Uterus (tissue), 4 donors: ENCODE data around the gene CADPS2. TPM values are rescaled to one million over a fixed set of nuclear protein-coding genes. Genes with fewer than 3 reads are reported as not detected.
"Not testable (repeated sequence)": the region's sequence is repeated elsewhere in the genome, so short reads cannot be mapped to it uniquely, and the experiment has no call there.

Experiments used
- DNase-seq, 2 donors: peaks; one replicate each; pipeline ENCODE4 v3.0.0-alpha.2; 2019 to 2020
- H3K27ac ChIP-seq, 2 donors: fragments of 200-600 bp; sonication (generic); 1 replicate in 1 of 2; 2 replicates in 1 of 2; pipeline ENCODE4 v1.5.1; 2016 to 2018
- H3K27me3 ChIP-seq, 2 donors: fragments of 200-600 bp; sonication (generic); one replicate each; pipeline ENCODE4 v1.5.1; 2018 to 2019; ENCODE audit warnings: control low read depth in 1 of 2
- H3K36me3 ChIP-seq, 2 donors: fragments of 200-600 bp; sonication (generic); one replicate each; pipeline ENCODE4 v1.5.1; 2019; ENCODE audit warnings: control low read depth in 1 of 2
- H3K4me1 ChIP-seq, 2 donors: fragments of 200-600 bp; sonication (generic); one replicate each; pipeline ENCODE4 v1.5.1; 2018 to 2019; ENCODE audit warnings: control low read depth in 1 of 2
- H3K4me3 ChIP-seq, 2 donors: fragments of 200-600 bp; sonication (generic); 1 replicate in 1 of 2; 2 replicates in 1 of 2; pipeline ENCODE4 v1.5.1; 2018 to 2019; ENCODE audit warnings: mild to moderate bottlenecking in 1 of 2
- H3K9me3 ChIP-seq, 2 donors: fragments of 200-600 bp; sonication (generic); one replicate each; pipeline ENCODE4 v1.5.1; 2019; ENCODE audit warnings: control low read depth in 1 of 2
- POLR2A ChIP-seq, 2 donors: fragments of 450-650 bp; IDR thresholded peaks; one replicate each; pipeline ENCODE4 v1.6.1; 2016; ENCODE audit warnings: antibody characterized with exemption in 2 of 2, mild to moderate bottlenecking in 1 of 2, moderate library complexity in 1 of 2
- intact Hi-C: fragments of 100-400 bp; cut with DNase I; formaldehyde crosslinking; loops from one replicate; pipeline ENCODE4 v1.15.1; 2023; ENCODE audit warnings: low total_unique reads
- total RNA-seq, 4 donors: library from RNA; depleted of rRNA in 3 of 4; stranded (reverse); fragments of >200 nt in 3 of 4; gene quantifications; one replicate each; pipeline versions ENCODE4 v1.1.0 to v1.2.4, GENCODE V29; 2014 to 2023
- TF ChIP-seq, protein P1 (sequence below), 4 experiments: fragments of 200-600 bp in 2 of 4; fragments of 450-650 bp in 2 of 4; sonication (generic) in 2 of 4; IDR thresholded peaks; one replicate each; pipeline ENCODE4 v1.5.1; 2016 to 2019; ENCODE audit warnings: antibody characterized with exemption in 4 of 4, mild to moderate bottlenecking in 2 of 4, moderate library complexity in 1 of 4
- donor health status: DM: yes; HTN: yes; CAD: no.

Gene CADPS2
- total RNA-seq, 4 donors from 2014 or later, result 11.5 to 119 (median 36.8) TPM

DNA sequence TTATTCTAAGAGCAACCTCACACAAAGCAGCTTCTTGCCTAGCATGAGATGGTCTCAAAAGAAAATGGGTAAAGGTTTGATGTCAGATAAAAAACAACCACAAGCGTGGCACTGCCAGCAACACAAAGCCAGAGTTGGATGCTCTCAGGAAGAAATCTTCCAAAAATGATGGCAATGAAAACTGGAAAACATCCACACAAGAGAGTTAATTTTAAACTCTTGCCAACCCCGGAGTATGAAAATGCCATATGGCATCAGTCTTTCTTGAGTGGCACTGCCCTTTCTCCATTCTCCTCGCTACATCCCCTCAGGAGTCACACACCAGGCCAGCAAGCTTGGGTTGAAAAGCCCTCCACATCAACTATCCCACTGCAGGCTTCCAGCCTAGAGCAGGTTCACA lies 41.0 kb downstream of the CADPS2 start:
- TF ChIP-seq POLR2A (IDR thresholded peaks at IDR 0.05), result no peak
- TF ChIP-seq, protein P1, sequence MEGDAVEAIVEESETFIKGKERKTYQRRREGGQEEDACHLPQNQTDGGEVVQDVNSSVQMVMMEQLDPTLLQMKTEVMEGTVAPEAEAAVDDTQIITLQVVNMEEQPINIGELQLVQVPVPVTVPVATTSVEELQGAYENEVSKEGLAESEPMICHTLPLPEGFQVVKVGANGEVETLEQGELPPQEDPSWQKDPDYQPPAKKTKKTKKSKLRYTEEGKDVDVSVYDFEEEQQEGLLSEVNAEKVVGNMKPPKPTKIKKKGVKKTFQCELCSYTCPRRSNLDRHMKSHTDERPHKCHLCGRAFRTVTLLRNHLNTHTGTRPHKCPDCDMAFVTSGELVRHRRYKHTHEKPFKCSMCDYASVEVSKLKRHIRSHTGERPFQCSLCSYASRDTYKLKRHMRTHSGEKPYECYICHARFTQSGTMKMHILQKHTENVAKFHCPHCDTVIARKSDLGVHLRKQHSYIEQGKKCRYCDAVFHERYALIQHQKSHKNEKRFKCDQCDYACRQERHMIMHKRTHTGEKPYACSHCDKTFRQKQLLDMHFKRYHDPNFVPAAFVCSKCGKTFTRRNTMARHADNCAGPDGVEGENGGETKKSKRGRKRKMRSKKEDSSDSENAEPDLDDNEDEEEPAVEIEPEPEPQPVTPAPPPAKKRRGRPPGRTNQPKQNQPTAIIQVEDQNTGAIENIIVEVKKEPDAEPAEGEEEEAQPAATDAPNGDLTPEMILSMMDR (IDR thresholded peaks at IDR 0.05), result no peak
- no peak overlapping the region for H3K4me3 ChIP-seq
- H3K27ac ChIP-seq, result no peak overlapping the region
- intact Hi-C loops, result no loop called here
- no peaks in the 10 kb centered on the region for H3K9me3 ChIP-seq
- no peaks in the 10 kb centered on the region for H3K27me3 ChIP-seq
- no peaks in the 10 kb centered on the region for H3K36me3 ChIP-seq
- no peak for DNase-seq
- H3K4me1 ChIP-seq, result no peaks in the 10 kb centered on the region

DNA sequence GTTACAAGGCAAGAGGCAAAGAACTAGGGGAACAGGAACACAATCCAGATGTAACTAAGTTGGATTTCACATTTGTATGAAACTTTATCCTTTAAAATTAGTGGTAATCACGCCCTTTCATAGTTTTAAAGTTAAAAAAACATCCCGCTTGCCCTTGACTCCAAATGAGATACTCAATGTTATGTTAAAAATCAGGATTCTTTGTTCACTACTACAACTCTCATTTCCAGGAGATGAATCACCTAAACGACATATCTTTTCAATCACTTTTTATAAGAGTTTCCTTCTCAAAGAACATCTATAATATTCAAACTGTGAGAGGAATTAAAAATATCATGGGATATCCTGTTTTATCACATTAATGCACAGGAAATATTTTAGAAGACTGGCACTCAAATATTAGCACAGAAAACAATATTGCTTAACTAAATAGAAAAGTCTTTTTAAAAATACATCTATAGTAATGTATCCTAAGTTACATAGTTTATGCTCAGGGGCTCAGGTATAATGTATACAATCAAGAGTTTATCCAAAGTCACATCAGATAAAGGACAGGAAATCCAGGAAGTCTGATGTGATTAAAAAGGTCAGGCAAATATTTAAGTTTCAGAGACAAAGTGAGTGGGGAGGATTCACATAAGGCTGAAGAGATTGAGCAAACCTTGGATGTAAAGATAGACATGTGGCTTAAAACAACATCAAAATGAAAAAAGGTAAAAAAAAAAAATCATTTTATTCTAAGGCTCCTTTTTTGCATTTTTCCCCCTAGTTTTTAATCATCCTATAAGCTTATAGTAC lies 41.9 kb downstream of the CADPS2 start:
- intact Hi-C loops, result no loop called here
- H3K27ac ChIP-seq, result no peak overlapping the region
- no peaks in the 10 kb centered on the region for H3K4me1 ChIP-seq
- H3K36me3 ChIP-seq, result no peaks in the 10 kb centered on the region
- H3K9me3 ChIP-seq, result no peaks in the 10 kb centered on the region
- no peaks in the 10 kb centered on the region for H3K27me3 ChIP-seq
- no peak overlapping the region for H3K4me3 ChIP-seq
- TF ChIP-seq, protein P1 (IDR thresholded peaks at IDR 0.05), result no peak
- TF ChIP-seq POLR2A (IDR thresholded peaks at IDR 0.05), result no peak
- no peak for DNase-seq

DNA sequence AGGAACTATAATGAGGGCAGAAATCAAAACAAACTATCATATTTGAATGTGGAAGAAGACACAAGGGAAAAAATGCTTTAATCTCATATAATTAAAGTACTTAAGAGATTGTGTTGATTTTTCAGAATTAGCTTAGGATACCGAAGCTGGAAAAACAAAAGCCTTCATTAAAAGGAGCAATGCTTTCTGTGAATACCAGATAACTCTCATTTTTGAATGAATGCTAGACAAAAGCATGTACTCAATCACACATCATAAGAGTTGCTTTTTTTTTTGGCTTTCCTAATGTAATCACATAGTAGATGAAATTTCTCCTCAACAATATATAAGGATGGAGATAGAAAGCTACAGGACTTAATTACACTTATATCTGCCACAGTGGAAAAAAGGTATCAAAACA lies 43.3 kb downstream of the CADPS2 start:
- no peak overlapping the region for H3K27ac ChIP-seq
- no peak for TF ChIP-seq POLR2A (IDR thresholded peaks at IDR 0.05)
- TF ChIP-seq, protein P1 (IDR thresholded peaks at IDR 0.05), result no peak
- intact Hi-C loops, result no loop called here
- H3K4me1 ChIP-seq, result no peaks in the 10 kb centered on the region
- no peaks in the 10 kb centered on the region for H3K9me3 ChIP-seq
- H3K27me3 ChIP-seq, result no peaks in the 10 kb centered on the region
- H3K36me3 ChIP-seq, result no peaks in the 10 kb centered on the region
- no peak for DNase-seq
- H3K4me3 ChIP-seq, result no peak overlapping the region

DNA sequence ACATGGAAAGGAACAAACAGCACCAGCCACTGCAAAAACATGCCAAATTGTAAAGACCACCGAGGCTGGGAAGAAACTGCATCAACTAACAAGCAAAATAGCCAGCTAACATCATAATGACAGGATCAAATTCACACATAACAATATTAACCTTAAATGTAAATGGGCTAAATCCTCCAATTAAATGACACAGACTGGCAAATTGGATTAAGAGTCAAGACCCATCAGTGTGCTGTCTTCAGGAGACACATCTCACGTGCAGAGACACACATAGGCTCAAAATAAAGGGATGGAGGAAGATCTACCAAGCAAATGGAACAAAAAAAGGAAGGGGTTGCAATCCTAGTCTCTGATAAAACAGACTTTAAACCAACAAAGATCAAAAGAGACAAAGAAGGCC lies 50.0 kb downstream of the CADPS2 start:
- intact Hi-C loops, DNase-seq: not testable (repeated sequence)

DNA sequence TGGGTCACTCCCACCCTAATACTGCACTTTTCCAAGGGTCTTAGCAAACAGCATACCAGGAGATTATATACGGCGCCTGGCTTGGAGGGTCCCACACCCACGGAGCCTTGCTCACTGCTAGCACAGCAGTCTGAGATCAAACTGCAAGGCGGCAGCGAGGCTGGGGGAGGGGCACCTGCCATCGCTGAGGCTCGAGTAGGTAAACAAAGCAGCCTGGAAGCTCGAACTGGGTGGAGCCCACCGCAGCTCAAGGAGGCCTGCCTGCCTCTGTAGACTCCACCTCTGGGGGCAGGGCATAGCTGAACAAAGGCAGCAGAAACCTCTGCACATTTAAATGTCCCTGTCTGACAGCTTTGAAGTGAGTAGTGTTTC lies 51.7 kb downstream of the CADPS2 start:
- H3K4me1 ChIP-seq, H3K4me3 ChIP-seq, intact Hi-C loops, H3K9me3 ChIP-seq, H3K27ac ChIP-seq, H3K36me3 ChIP-seq, H3K27me3 ChIP-seq, DNase-seq: not testable (repeated sequence)

More for the DNA sequence above, 50.0 kb downstream of the CADPS2 start:
- not testable (repeated sequence) for H3K27ac ChIP-seq, H3K4me1 ChIP-seq, H3K27me3 ChIP-seq, H3K36me3 ChIP-seq, H3K9me3 ChIP-seq, H3K4me3 ChIP-seq

DNA sequence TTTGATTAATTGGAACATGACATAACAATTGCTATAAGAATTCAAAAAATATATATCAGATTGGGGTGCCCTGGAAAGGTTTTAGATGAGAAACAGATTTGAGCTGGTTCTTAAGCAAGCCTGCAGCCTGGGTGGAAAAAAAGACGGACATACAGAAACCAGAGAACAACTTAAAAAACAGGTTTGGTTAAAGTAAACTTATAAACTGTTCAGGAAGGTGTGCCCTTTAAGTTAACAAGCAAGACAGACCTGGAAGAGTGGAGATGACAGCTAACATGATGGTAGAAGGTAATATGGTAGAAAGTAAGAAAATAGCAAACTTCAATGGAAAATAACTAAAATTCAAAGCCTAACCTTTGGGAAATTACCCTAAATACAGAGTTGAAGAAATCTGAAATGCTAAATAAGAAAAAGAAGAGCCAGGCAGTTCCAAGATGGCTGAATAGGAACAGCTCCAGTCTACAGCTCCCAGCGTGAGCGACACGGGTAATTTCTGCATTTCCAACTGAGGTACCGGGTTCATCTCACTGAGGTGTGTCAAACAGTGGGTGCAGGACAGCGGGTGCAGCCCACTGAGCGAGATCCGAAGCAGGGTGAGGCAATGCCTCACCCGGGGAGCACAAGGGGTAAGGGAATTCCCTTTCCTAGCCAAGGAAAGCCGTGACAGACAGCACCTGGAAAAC lies 52.2 kb downstream of the CADPS2 start:
- no peak for TF ChIP-seq POLR2A (IDR thresholded peaks at IDR 0.05)
- TF ChIP-seq, protein P1 (IDR thresholded peaks at IDR 0.05), result no peak
- intact Hi-C loops, result no loop called here
- no peak for DNase-seq
- Histone ChIP-seq H3K27me3 (no peaks in the 10 kb centered on the region), H3K9me3 (no peaks in the 10 kb centered on the region), H3K27ac (no peak overlapping the region), H3K4me1 (no peaks in the 10 kb centered on the region), H3K36me3 (no peaks in the 10 kb centered on the region), H3K4me3 (no peak overlapping the region)
